ENCODE measurements around the gene RACGAP1.

The RACGAP1 gene

DNA sequence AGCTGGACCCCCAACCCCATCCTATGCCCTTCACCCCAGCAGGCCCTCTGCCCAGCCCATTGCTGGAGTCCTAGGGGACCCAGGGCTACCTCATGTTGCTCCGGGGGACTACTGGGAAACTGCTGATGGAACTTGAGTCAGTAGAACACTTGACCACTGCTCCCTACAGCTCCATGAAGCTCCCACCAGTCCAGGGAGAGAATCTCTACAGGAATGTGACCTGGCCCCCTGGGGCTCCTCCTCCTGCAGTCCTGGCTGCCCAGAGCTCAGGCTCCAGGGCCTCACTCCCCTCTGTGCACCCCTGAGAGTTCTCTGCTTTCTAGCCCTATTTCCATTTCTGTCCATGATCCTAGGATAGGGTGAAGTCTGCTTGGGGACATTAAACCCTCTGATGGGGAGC, 85.6 kb downstream of the RACGAP1 start:
- Histone ChIP-seq H3K36me3 (no peaks in the 10 kb centered on the region), H3K4me1 (no peaks in the 10 kb centered on the region), H3K27ac (no peak overlapping the region), H3K9me3 (no peaks in the 10 kb centered on the region), H3K27me3 (no peaks in the 10 kb centered on the region), H3K4me3 (no peak overlapping the region)
- TF ChIP-seq, protein P1, sequence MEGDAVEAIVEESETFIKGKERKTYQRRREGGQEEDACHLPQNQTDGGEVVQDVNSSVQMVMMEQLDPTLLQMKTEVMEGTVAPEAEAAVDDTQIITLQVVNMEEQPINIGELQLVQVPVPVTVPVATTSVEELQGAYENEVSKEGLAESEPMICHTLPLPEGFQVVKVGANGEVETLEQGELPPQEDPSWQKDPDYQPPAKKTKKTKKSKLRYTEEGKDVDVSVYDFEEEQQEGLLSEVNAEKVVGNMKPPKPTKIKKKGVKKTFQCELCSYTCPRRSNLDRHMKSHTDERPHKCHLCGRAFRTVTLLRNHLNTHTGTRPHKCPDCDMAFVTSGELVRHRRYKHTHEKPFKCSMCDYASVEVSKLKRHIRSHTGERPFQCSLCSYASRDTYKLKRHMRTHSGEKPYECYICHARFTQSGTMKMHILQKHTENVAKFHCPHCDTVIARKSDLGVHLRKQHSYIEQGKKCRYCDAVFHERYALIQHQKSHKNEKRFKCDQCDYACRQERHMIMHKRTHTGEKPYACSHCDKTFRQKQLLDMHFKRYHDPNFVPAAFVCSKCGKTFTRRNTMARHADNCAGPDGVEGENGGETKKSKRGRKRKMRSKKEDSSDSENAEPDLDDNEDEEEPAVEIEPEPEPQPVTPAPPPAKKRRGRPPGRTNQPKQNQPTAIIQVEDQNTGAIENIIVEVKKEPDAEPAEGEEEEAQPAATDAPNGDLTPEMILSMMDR (IDR thresholded peaks at IDR 0.05), result no peak
- no peak for DNase-seq
- intact Hi-C loops (cut with DNase I; ENCODE audit: low total_unique reads), result loop anchor here (10.0 kb wide), 1 partner anchor 75 kb away; no protein-coding TSS in a partner anchor

DNA sequence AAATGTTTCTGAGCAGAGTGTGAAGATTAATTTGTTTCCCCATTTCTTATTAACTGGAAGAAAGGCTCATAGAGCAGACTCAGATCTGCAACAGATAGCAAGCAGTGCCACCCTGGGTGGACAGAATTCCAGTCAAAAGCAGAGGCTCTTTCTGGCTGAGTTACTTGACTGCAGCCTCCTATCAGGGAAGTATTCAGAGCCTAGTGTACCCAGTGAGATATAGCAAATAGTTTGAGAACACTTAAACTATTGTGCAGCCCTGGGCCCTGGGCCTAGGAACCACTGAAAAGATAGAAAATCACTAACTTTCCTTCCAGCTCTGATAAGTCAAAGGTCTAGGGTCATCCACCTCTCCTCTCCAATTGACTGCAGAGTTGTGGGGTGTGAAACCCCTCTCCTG, 86.0 kb downstream of the RACGAP1 start:
- Histone ChIP-seq H3K27me3 (no peaks in the 10 kb centered on the region), H3K4me3 (no peak overlapping the region), H3K9me3 (no peaks in the 10 kb centered on the region), H3K27ac (no peak overlapping the region), H3K36me3 (no peaks in the 10 kb centered on the region), H3K4me1 (no peaks in the 10 kb centered on the region)
- TF ChIP-seq, protein P1 (IDR thresholded peaks at IDR 0.05), result no peak
- intact Hi-C loops (cut with DNase I; ENCODE audit: low total_unique reads), result no loop called here
- no peak for DNase-seq

Measured in tibial artery (tissue), 4 donors.